GM04504 (cell line): ENCODE data around the gene SART1.
"Not testable (repeated sequence)": the region's sequence is repeated elsewhere in the genome, so short reads cannot be mapped to it uniquely, and the experiment has no call there.

Experiments used
- DNase-seq: peaks from one replicate; pipeline ENCODE4 v3.0.0-alpha.2; 2012; ENCODE audit warnings: low read depth

The SART1 gene

DNA sequence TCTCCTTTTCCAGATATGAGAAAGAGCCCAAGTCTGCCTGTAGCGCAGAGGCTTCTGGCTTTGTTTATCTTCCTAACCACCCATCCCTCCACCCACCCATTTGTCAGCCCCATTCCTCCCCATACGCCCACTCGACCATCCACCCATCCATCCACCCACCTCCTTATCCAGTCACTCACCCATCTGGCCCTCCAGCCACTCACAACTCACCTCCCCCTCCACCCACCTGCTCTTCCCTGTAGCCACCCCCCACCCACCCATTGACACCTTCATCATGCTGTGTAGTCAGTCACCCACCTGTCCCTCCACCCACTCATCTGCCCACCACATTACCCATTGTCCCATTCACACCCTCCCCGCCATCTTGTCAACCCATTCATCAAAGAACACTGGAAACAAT lies 55.8 kb downstream of the SART1 start:
- DNase-seq, result no peak

DNA sequence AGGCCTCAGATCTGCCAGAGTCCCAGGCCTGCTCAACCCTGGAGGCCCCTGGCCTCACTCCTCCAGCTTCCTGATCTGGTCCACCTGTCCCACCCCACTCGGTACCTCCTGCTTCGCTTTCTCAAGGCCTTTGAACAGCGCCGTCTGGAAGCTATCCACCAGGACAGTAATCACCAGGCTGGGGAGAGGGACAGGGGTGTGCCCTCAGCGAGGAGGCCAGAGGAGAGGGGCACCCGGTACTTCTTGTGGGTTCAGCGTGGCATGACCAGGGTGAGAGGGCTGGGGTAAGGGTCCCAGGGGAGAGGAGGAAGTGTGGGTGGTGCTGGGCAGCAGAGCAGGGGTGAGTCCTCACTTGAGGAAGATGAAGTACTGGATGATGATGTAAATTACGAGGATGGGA lies 58.7 kb downstream of the SART1 start:
- DNase-seq, result no peak

GRCh38 chr11:66020618-66021357 lies 59.3 kb downstream of the SART1 start:
- peak; percentile 67 for DNase-seq

- peak; percentile 32 for DNase-seq
Measured at GRCh38 chr11:66022401-66023185, 61.1 kb downstream of the SART1 start.

DNA sequence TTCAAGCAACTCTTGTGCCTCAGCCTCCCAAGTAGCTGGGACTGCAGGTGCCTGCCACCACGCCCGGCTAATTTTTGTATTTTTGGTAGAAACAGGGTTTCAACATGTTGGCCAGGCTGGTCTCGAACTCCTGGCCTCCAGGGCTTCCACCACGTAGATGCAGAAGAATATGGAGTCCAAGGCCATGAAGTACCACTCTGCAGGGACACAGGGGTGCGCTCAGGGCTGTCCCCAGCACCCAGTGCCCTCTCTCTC lies 61.6 kb downstream of the SART1 start:
- DNase-seq, result not testable (repeated sequence)

DNA sequence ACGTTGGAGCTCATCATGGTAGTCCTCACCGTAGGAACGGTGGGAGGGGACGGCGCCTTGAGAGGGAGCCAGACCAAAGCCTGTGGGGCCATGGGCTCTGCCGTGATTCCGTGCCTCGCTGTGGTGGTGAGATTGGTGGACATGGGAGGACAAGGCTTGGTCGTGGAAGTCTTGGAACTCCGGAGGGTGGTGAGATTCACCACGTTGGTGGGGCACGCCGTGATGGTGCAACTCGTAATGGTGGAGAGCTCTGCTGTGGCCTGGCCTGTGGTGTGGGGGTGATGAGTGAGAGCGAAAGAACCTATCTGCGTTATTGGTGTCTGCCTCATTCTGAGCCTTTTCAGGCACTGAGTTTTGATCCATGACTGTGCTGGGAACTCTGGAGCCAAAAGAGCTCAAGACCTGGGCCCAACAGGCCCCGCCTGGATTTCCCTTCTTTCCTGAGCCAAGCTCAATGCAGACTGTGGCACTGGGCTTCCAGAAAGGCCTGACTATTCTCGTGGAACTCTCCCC lies 64.5 kb downstream of the SART1 start, which contains the start of gene CATSPER1:
CATSPER1 (minus strand) TSS at position 463 of the 513 bp plus-strand sequence; CDS start at position 363, 100 bp downstream.
- DNase-seq, result no peak
